CD8-positive, alpha-beta memory T cell (primary cell): ENCODE results near the gene SZT2. TPM values are rescaled to one million over a fixed set of nuclear protein-coding genes. Genes with fewer than 3 reads are reported as not detected.

ENCODE experiments used
- CTCF ChIA-PET: fragments of 350-600 bp; sonication (Branson Sonifier 250); formaldehyde crosslinking; loops from one replicate; lab custom pipeline; 2021; ENCODE audit warnings: antibody characterized with exemption; lab: Charles Lee
- POLR2A ChIA-PET: fragments of 350-600 bp; sonication (Branson Sonifier 250); formaldehyde crosslinking; loops from one replicate; lab custom pipeline; 2021; ENCODE audit warnings: antibody characterized with exemption; lab: Charles Lee
- DNase-seq, 5 donors: peaks; one replicate each; pipeline versions ENCODE4 v3.0.0 to v3.0.0-alpha.2; 2020 to 2022; ENCODE audit warnings: mixed read lengths in 1 of 5
- H3K27ac ChIP-seq: one replicate; pipeline ENCODE4 v1.7.0; 2013; ENCODE audit warnings: low read depth, mild to moderate bottlenecking, low read length, moderate library complexity
- H3K27me3 ChIP-seq: 2 replicates; pipeline ENCODE4 v1.7.0; 2013; ENCODE audit warnings: low read length, mild to moderate bottlenecking; ENCODE audit not compliant: insufficient read depth, poor library complexity, severe bottlenecking
- H3K36me3 ChIP-seq: 2 replicates; pipeline ENCODE4 v1.7.0; 2013; ENCODE audit warnings: mild to moderate bottlenecking, low read length, moderate library complexity; ENCODE audit not compliant: insufficient read depth
- H3K4me1 ChIP-seq: 2 replicates; pipeline ENCODE4 v1.7.0; 2013; ENCODE audit warnings: mild to moderate bottlenecking, low read length, moderate library complexity; ENCODE audit not compliant: insufficient read depth
- H3K4me3 ChIP-seq: 2 replicates; pipeline ENCODE4 v1.7.0; 2013; ENCODE audit warnings: mild to moderate bottlenecking, low read length
- H3K9me3 ChIP-seq: 2 replicates; pipeline ENCODE4 v1.7.0; 2013; ENCODE audit warnings: mild to moderate bottlenecking, low read length
- H3K27ac Mint-ChIP-seq, 8 donors: one replicate each; pipeline ENCODE4 v1.8.0; 2020 to 2021; ENCODE audit warnings: mixed read lengths in 8 of 8, mild to moderate bottlenecking in 6 of 8, inconsistent platforms in 3 of 8, moderate library complexity in 3 of 8
- H3K27me3 Mint-ChIP-seq, 2 donors: one replicate each; pipeline ENCODE4 v1.8.0; 2020 to 2021; ENCODE audit warnings: mixed read lengths in 2 of 2, mild to moderate bottlenecking in 1 of 2, moderate library complexity in 1 of 2
- H3K36me3 Mint-ChIP-seq, 3 donors: one replicate each; pipeline ENCODE4 v1.8.0; 2020 to 2021; ENCODE audit warnings: mixed read lengths in 3 of 3, inconsistent platforms in 1 of 3, mild to moderate bottlenecking in 1 of 3
- H3K4me1 Mint-ChIP-seq, 3 donors: one replicate each; pipeline ENCODE4 v1.8.0; 2020 to 2021; ENCODE audit warnings: mixed read lengths in 3 of 3, inconsistent platforms in 1 of 3, mild to moderate bottlenecking in 1 of 3
- H3K4me3 Mint-ChIP-seq, 7 donors: one replicate each; pipeline ENCODE4 v1.8.0; 2020 to 2021; ENCODE audit warnings: mixed read lengths in 7 of 7, mild to moderate bottlenecking in 6 of 7, moderate library complexity in 4 of 7, inconsistent platforms in 2 of 7
- H3K9me3 Mint-ChIP-seq, 5 donors: one replicate each; pipeline ENCODE4 v1.8.0; 2020 to 2022; ENCODE audit warnings: mixed read lengths in 5 of 5, mild to moderate bottlenecking in 3 of 5, moderate library complexity in 2 of 5, inconsistent platforms in 1 of 5
- polyA plus RNA-seq: library from polyadenylated mRNA; unstranded; fragments of 300-500 nt; fragmentation: Illumina TruSeq; gene quantifications from one replicate; pipeline ENCODE4 v1.2.3, GENCODE V29; 2021
- total RNA-seq, 2 experiments: library from RNA; stranded (reverse); gene quantifications; one replicate each; pipeline ENCODE4 v1.2.3, GENCODE V29; 2021

Gene SZT2
- total and polyA plus RNA-seq, 3 experiments from 2014 or later, result 7.2 to 35.1 (median 34.4) TPM

DNA sequence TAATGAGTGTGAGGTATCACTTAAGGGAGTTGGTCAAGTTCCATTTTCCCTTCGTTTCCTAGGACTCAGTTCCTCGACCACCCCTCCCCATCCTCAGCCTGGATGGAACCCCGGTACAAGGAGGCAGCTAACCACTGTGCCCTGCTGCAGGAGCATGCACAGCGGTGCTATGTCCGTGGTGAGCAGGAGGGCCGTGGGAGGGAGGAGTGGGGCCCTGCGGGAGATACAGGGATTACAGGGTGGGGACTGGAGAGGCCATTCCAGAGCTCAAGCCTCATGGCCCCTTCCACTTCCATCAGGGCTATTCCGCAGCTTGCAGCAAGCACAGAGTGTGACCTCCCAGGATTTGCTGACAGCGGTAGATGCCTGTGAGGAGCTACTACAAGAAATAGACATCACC is 38.2 kb downstream of the SZT2 start:
- Histone ChIP-seq H3K27ac (no peak overlapping the region), H3K36me3 (peaks cover 74% of the 10 kb centered on the region), H3K27me3 (no peaks in the 10 kb centered on the region), H3K9me3 (no peaks in the 10 kb centered on the region), H3K4me3 (no peak overlapping the region), H3K4me1 (no peaks in the 10 kb centered on the region)
- Mint-ChIP-seq H3K4me3 (no peak overlapping the region), H3K9me3 (no peaks in the 10 kb centered on the region), H3K27ac (peak overlapping the region in 1 of 8 donors; percentile 40), H3K36me3 (peaks cover 19 to 97% (median 21%) of the 10 kb centered on the region in 3 donors), H3K4me1 (peaks cover 0 to 2% (median 0%) of the 10 kb centered on the region in 3 donors), H3K27me3 (no peaks in the 10 kb centered on the region)
- CTCF ChIA-PET, result no interaction called here
- POLR2A ChIA-PET, result no interaction called here
- no peak for DNase-seq

DNA sequence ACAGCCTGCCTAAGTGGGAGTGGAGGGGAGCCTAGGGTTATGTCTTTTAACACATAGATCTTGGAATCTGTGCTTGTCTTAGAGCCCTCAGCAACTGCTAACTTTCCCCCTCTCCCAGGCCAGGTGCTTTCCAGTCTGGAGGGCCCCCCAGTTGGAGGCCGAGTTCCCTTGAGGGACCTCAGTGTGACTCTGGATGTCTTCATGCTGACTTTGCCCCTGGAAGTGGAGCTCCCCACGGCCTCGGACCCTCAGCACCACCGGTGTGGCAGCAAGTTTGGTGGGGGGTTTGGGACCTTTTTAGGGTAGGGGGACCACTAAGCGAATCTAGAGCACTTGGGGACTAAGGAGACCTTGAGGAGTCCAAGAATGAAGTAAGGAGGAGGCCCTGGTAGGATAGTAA is 41.1 kb downstream of the SZT2 start:
- CTCF ChIA-PET, result no interaction called here
- peak overlapping the region in 2 of 8 donors; percentile 40 to 76 for H3K27ac Mint-ChIP-seq

DNA sequence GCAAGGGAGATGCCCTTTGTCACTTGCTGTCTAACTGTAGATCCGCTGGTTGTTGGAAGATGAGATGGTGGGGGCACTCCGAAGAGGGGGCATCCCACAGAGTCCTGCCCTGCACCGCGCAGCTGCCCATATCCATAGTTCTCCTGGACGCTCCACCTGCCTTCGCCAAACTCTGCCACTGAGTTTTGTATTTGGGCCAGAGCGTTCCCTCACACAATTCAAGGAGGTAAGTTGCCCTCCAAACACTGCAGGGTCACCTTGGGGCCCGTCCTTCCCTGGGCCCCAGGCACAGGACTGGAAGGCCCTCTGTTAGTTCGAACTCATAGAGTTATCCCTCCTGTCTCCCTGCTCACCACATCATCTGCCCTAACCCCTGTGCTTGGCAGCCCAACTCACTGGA is 42.0 kb downstream of the SZT2 start:
- Mint-ChIP-seq H3K9me3 (no peaks in the 10 kb centered on the region), H3K36me3 (peaks cover 16 to 93% (median 26%) of the 10 kb centered on the region in 3 donors)
- POLR2A ChIA-PET, result no interaction called here

More for the DNA sequence above, 41.1 kb downstream of the SZT2 start:
- Mint-ChIP-seq H3K27me3 (no peaks in the 10 kb centered on the region), H3K9me3 (no peaks in the 10 kb centered on the region), H3K4me1 (peaks cover 0 to 2% (median 0%) of the 10 kb centered on the region in 3 donors), H3K4me3 (no peak overlapping the region), H3K36me3 (peaks cover 17 to 96% (median 26%) of the 10 kb centered on the region in 3 donors)
- Histone ChIP-seq H3K36me3 (peaks cover 63% of the 10 kb centered on the region), H3K27me3 (no peaks in the 10 kb centered on the region), H3K4me1 (no peaks in the 10 kb centered on the region), H3K27ac (no peak overlapping the region), H3K9me3 (no peaks in the 10 kb centered on the region), H3K4me3 (no peak overlapping the region)
- POLR2A ChIA-PET, result no interaction called here
- no peak for DNase-seq

GRCh38 chr1:43432171-43432860 is 42.6 kb downstream of the SZT2 start:
- no peak overlapping the region for H3K4me3 ChIP-seq
- Mint-ChIP-seq H3K4me1 (no peaks in the 10 kb centered on the region), H3K4me3 (no peak overlapping the region), H3K27me3 (no peaks in the 10 kb centered on the region), H3K27ac (peak overlapping the region in 2 of 8 donors; percentile 29 to 36), H3K9me3 (no peaks in the 10 kb centered on the region), H3K36me3 (peaks cover 14 to 90% (median 21%) of the 10 kb centered on the region in 3 donors)
- no peak overlapping the region for H3K27ac ChIP-seq
- DNase-seq, result no peak
- no peaks in the 10 kb centered on the region for H3K9me3 ChIP-seq
- no peaks in the 10 kb centered on the region for H3K27me3 ChIP-seq
- CTCF ChIA-PET, result interaction anchor here (1.2 kb wide), 1 partner anchor 18 kb away, joined by 3 read pairs; no protein-coding TSS in a partner anchor
- POLR2A ChIA-PET, result no interaction called here
- no peaks in the 10 kb centered on the region for H3K4me1 ChIP-seq
- H3K36me3 ChIP-seq, result peaks cover 53% of the 10 kb centered on the region

More for the DNA sequence above, 42.0 kb downstream of the SZT2 start:
- Histone ChIP-seq H3K36me3 (peaks cover 55% of the 10 kb centered on the region), H3K9me3 (no peaks in the 10 kb centered on the region), H3K4me3 (no peak overlapping the region), H3K27me3 (no peaks in the 10 kb centered on the region), H3K27ac (no peak overlapping the region), H3K4me1 (no peaks in the 10 kb centered on the region)
- no peaks in the 10 kb centered on the region for H3K27me3 Mint-ChIP-seq
- H3K4me3 Mint-ChIP-seq, result no peak overlapping the region
- H3K27ac Mint-ChIP-seq, result peak overlapping the region in 1 of 8 donors; percentile 86
- CTCF ChIA-PET, result no interaction called here
- peaks cover 0 to 2% (median 0%) of the 10 kb centered on the region in 3 donors for H3K4me1 Mint-ChIP-seq
- DNase-seq, result no peak

DNA sequence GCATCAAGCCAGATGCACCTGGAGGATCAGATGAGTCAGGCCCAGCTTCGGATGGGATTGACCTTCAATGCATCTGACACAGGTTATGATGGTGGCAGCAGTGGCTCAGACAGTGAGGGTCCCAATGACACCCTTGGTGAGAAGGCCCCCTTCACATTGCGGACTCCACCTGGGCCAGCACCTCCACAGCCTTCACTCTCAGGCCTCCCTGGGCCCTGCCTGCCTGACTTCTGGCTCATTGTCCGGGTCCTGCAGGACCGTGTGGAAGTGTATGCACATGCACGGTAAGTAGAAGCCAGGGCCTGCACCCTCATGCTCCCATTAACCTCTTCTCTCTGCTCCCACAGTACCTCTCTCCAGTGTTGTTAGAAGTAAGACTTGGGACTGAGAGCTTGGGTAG is 43.2 kb downstream of the SZT2 start:
- peak in 1 of 5 donors; percentile 33 for DNase-seq
- no peak overlapping the region for H3K4me3 Mint-ChIP-seq
- no peaks in the 10 kb centered on the region for H3K4me1 Mint-ChIP-seq
- ChIA-PET CTCF (interaction anchor here (1.2 kb wide), 1 partner anchor 18 kb away, joined by 3 read pairs; no protein-coding TSS in a partner anchor), POLR2A (no interaction called here)
- H3K27ac ChIP-seq, result no peak overlapping the region
- peaks cover 48% of the 10 kb centered on the region for H3K36me3 ChIP-seq
- H3K27me3 ChIP-seq, result no peaks in the 10 kb centered on the region
- H3K4me3 ChIP-seq, result no peak overlapping the region
- H3K4me1 ChIP-seq, result no peaks in the 10 kb centered on the region
- no peaks in the 10 kb centered on the region for H3K9me3 Mint-ChIP-seq
- H3K36me3 Mint-ChIP-seq, result peaks cover 14 to 90% (median 18%) of the 10 kb centered on the region in 3 donors
- H3K9me3 ChIP-seq, result no peaks in the 10 kb centered on the region
- H3K27ac Mint-ChIP-seq, result peak overlapping the region in 2 of 8 donors; percentile 29 to 36
- H3K27me3 Mint-ChIP-seq, result no peaks in the 10 kb centered on the region

DNA sequence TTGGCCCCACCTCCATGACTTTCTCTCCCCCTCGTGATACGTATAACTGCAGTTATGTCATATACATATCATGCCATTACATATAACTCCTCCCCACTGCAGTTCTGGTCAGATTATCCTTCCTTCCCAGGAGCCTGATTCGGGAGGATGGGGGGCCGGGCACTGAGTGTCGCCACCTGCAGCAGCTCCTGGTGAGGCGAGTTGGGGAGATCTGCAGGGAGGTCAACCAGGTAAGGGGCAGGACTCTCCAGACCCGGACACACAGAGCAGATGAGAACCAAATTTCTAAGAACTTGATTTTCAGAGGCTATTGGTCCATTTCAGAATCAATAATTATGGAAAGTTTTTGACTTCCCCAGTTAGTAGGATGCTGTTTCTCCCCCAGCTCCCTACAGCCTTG is 44.6 kb downstream of the SZT2 start:
- peak in 1 of 5 donors; percentile 26 for DNase-seq
- Mint-ChIP-seq H3K4me1 (no peaks in the 10 kb centered on the region), H3K9me3 (no peaks in the 10 kb centered on the region), H3K36me3 (peaks cover 9 to 90% (median 20%) of the 10 kb centered on the region in 3 donors), H3K27ac (peak overlapping the region in 2 of 8 donors; percentile 0 to 30), H3K4me3 (no peak overlapping the region), H3K27me3 (no peaks in the 10 kb centered on the region)
- H3K27me3 ChIP-seq, result no peaks in the 10 kb centered on the region
- POLR2A ChIA-PET, result no interaction called here
- H3K36me3 ChIP-seq, result peaks cover 37% of the 10 kb centered on the region
- no peak overlapping the region for H3K4me3 ChIP-seq
- CTCF ChIA-PET, result no interaction called here
- H3K27ac ChIP-seq, result no peak overlapping the region
- no peaks in the 10 kb centered on the region for H3K4me1 ChIP-seq
- H3K9me3 ChIP-seq, result no peaks in the 10 kb centered on the region

DNA sequence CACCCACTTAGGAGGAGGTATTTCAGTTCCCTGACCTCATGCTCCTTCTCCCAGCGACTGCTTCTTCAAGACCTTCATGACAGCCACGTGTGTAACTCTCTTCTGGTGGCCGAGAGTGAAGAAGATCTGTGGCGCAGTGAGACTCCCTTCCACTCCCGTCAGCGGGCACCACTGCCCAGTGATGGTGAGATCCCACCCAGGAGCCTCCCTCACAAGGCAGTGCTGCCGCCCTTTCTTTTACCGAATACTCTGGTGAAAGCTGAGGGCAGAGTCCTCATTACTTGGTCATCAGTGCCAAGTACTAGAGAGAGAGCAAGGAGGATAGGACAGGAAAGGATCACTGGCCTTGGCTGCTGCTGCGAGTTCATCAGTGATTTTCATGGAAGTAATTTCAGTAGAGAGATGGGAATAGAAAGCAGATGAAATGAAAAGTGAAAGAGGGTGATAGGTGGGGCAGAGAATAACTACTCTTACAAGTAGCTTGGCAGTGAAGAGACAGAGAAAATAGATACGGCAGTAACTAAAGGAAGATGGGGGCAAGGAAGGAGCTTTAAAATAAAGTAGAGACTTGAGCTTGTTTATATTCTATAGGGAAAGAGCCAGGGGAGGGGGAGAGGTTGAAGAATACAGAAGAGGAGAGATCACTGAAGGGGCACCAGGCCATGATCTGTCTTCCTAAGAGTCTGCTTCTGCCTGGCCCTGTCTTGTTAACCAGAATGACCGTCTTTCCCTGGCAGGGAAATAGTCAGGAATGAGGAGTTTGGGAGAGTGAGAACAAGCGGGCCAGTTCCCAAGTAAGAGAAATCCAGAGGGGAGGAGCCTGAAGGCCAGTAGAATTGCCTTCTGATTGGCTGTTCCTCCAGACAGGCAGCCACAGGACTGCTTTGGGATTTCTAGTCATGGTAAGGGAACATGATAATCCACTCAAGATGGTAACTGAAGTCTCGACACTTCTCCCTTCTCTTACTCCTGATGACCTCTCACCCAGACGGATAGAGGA is 45.7 kb downstream of the SZT2 start:
- Histone ChIP-seq H3K27ac (no peak overlapping the region), H3K4me1 (no peaks in the 10 kb centered on the region), H3K4me3 (no peak overlapping the region), H3K27me3 (no peaks in the 10 kb centered on the region), H3K36me3 (peaks cover 32% of the 10 kb centered on the region), H3K9me3 (no peaks in the 10 kb centered on the region)
- H3K4me1 Mint-ChIP-seq, result no peaks in the 10 kb centered on the region
- no peaks in the 10 kb centered on the region for H3K9me3 Mint-ChIP-seq
- no peak overlapping the region for H3K4me3 Mint-ChIP-seq
- peak in 1 of 5 donors; percentile 23 for DNase-seq
- peaks cover 5 to 90% (median 20%) of the 10 kb centered on the region in 3 donors for H3K36me3 Mint-ChIP-seq
- POLR2A ChIA-PET, result no interaction called here
- CTCF ChIA-PET, result no interaction called here
- H3K27ac Mint-ChIP-seq, result peak overlapping the region in 7 of 8 donors; percentile 5 to 73 (median 25)
- no peaks in the 10 kb centered on the region for H3K27me3 Mint-ChIP-seq
